ENCODE data around the gene TFB1M. TPM values are rescaled to one million over a fixed set of nuclear protein-coding genes. Genes with fewer than 3 reads are reported as not detected.
A peak's percentile ranks its signal among the peaks of the same experiment; 100 is the strongest.
"Not testable (repeated sequence)": the region's sequence is repeated elsewhere in the genome, so short reads cannot be mapped to it uniquely, and the experiment has no call there.

TFB1M gene
- polyA plus RNA-seq, 1 donor from 2014 or later = 13.3 TPM

DNA sequence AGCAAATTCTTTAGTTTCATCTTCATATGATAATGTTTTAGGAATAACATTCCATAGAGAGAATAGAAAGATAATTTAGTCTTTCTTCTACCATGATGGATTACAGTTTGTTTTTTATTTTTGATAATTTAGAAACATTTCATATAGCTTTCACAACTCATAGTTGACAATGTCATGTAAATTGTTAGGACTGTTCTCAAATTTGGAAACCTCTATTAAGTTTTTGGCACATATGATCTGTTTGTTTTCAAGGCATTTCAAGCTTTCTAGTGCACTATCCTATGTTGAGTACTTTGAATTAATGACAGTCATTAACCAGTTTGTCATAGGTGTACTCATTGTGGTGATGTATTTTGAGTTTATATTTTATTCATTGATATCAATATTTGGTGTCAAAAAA is 10.7 kb upstream of the TFB1M start:
- Mint-ChIP-seq H3K4me1 (peaks cover 7 to 9% (median 7%) of the 10 kb centered on the region in 3 donors), H3K9me3 (no peaks in the 10 kb centered on the region), H3K27me3 (no peaks in the 10 kb centered on the region), H3K36me3 (no peaks in the 10 kb centered on the region), H3K27ac (no peak overlapping the region), H3K4me3 (no peak overlapping the region)

GRCh38 chr6:155324172-155324571 is 9.9 kb upstream of the TFB1M start:
- H3K4me1 Mint-ChIP-seq = peaks cover 13 to 15% (median 14%) of the 10 kb centered on the region in 3 donors
- no peaks in the 10 kb centered on the region for H3K27me3 Mint-ChIP-seq
- H3K4me3 Mint-ChIP-seq = no peak overlapping the region
- no peaks in the 10 kb centered on the region for H3K36me3 Mint-ChIP-seq
- no peak overlapping the region for H3K27ac Mint-ChIP-seq
- no peaks in the 10 kb centered on the region for H3K9me3 Mint-ChIP-seq

- H3K27me3 Mint-ChIP-seq = no peaks in the 10 kb centered on the region
- H3K4me3 Mint-ChIP-seq = peak overlapping the region in 2 of 4 donors; percentile 9 to 80
- H3K27ac Mint-ChIP-seq = peak overlapping the region in 1 of 3 donors; percentile 3
- no peaks in the 10 kb centered on the region for H3K36me3 Mint-ChIP-seq
- no peaks in the 10 kb centered on the region for H3K9me3 Mint-ChIP-seq
- H3K4me1 Mint-ChIP-seq = peaks cover 12 to 18% (median 15%) of the 10 kb centered on the region in 3 donors
These were observed 5.6 kb upstream of the TFB1M start for GRCh38 chr6:155319902-155320301.

DNA sequence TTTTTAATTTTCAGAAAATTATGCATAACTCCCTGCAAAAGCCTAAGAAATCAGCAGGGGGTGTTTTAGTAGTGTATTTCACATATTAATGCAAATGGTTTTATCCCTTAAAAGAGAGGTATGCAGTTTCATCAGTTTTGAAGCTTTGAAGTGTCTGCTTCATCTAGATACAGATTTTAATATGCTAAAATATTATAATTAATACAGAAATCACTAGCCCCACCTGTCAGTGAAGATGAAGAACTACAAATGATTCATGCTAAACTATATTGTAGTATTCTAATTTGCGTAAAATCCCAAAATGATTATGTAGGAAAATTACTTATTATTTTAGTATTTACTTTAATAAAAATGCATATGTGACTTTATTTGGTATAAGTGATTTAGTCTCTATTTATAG is 2.9 kb upstream of the TFB1M start:
- H3K36me3 Mint-ChIP-seq = no peaks in the 10 kb centered on the region
- H3K9me3 Mint-ChIP-seq = no peaks in the 10 kb centered on the region
- peak overlapping the region in 1 of 4 donors; percentile 69 for H3K4me3 Mint-ChIP-seq
- peaks cover 16 to 27% (median 24%) of the 10 kb centered on the region in 3 donors for H3K4me1 Mint-ChIP-seq
- no peaks in the 10 kb centered on the region for H3K27me3 Mint-ChIP-seq
- no peak overlapping the region for H3K27ac Mint-ChIP-seq

DNA sequence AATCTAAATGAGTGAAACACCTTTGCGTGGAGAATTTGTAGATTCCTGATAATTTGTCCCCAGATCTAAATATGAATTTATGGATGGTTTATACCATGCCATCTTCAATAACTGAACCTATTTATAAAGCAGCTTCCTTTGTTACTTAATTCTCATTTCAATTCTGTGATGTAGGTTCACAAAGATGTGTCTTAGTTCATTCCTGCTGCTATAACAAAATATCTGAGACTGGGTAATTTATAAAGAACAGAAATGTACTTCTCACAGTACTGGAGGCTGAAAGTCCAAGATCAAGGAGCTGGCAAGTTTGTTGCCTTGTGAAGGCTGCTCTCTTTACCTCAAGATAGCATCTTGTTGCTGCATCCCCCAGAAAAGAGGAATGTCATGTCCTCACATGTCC is 2.1 kb upstream of the TFB1M start:
- Mint-ChIP-seq H3K36me3 (no peaks in the 10 kb centered on the region), H3K4me1 (peaks cover 19 to 27% (median 26%) of the 10 kb centered on the region in 3 donors), H3K4me3 (peak overlapping the region in 1 of 4 donors; percentile 69), H3K9me3 (no peaks in the 10 kb centered on the region), H3K27ac (no peak overlapping the region), H3K27me3 (no peaks in the 10 kb centered on the region)

- H3K27ac Mint-ChIP-seq = peak overlapping the region; percentile 87 to 98 (median 98)
- peaks cover under 1% of the 10 kb centered on the region for H3K36me3 Mint-ChIP-seq
- peaks cover 18 to 27% (median 24%) of the 10 kb centered on the region in 3 donors for H3K4me1 Mint-ChIP-seq
- no peaks in the 10 kb centered on the region for H3K9me3 Mint-ChIP-seq
- H3K4me3 Mint-ChIP-seq = peak overlapping the region; percentile 90 to 98 (median 95)
- no peaks in the 10 kb centered on the region for H3K27me3 Mint-ChIP-seq
These were observed 1.2 kb upstream of the TFB1M start for GRCh38 chr6:155315516-155315871.

DNA sequence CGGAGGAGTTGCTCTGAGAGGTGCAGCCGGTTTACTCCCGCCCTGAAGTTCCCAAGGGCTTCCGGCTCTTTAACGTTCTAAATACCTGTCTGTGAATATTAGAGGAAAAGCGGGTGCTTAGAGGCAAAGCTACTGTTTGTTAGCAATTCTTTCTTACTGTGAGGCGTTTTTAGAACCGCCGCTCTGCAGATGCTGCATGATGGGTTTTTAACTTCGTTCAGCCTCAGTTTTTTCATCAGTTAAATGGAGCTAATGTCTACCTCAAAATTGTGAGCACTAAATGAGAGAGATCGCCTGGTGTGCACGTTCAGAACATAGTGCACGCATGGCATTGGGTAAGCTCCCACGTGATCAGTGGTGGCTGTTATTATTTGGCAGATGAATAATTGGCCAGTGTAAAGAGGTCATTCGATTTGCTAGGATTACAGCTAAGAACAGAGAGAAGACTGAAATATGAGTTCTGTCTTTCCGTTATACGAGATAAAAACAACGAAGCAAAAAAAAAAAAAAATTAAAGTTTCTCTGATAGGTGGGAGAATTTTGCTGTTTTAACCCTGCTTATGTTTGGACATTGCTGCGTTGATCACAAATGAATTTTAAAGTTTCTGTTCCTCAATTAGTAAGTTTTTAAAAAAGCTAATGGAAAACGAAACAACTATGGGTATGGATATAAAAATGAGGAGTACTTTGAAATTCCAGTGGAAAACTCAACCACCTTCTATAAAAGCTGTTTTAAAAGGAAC is 660 bp upstream of the TFB1M start:
- H3K36me3 Mint-ChIP-seq = peaks cover 5% of the 10 kb centered on the region
- H3K27me3 Mint-ChIP-seq = no peaks in the 10 kb centered on the region
- H3K9me3 Mint-ChIP-seq = no peaks in the 10 kb centered on the region
- peak overlapping the region; percentile 90 to 98 (median 95) for H3K4me3 Mint-ChIP-seq
- peak overlapping the region; percentile 87 to 98 (median 98) for H3K27ac Mint-ChIP-seq
- H3K4me1 Mint-ChIP-seq = peaks cover 16 to 24% (median 19%) of the 10 kb centered on the region in 3 donors

DNA sequence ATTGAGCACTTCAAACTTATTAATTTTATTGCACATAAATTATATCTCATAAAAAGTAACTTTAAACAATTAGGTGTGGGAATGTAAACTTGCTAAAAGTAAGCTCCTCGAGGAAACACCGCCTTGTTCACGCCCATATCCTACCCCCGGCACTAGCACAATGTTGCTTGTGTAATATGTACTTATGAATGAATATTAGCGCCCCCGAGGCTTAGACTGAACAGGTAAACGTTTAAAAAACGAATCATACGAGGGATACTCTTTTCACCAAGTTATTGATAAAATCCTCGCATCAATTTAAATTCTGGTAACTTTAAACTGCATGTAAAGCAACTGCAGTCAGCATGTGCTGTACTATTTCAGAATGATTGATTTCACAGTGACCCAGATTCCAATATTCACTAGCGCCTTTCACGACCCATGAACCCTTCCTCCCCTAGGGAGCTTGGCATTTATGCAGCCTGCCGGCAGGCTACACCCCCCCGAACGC is 637 bp downstream of the TFB1M start:
- H3K27ac Mint-ChIP-seq = peak overlapping the region; percentile 87 to 98 (median 98)
- peaks cover 10 to 23% (median 18%) of the 10 kb centered on the region in 3 donors for H3K4me1 Mint-ChIP-seq
- H3K27me3 Mint-ChIP-seq = no peaks in the 10 kb centered on the region
- H3K36me3 Mint-ChIP-seq = peaks cover 7% of the 10 kb centered on the region
- H3K9me3 Mint-ChIP-seq = no peaks in the 10 kb centered on the region
- H3K4me3 Mint-ChIP-seq = peak overlapping the region; percentile 90 to 98 (median 95)

DNA sequence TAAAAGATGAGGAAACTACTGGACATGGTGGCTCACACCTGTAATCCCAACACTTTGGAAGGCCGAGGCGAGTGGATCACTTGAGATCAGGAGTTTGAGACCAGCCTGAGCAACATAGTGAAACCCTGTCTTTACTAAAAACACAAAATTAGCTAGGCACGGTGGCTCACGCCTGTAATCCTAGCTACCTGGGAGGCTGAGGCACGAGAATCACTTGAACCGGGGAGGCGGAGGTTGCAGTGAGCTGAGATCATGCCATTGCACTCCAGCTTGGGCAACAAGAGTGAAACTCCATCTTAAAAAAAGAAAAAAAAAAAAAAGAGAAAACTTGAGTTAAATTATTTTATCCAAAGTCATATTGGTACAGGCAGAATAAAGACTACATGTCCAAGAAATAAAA is 1.3 kb downstream of the TFB1M start:
- H3K36me3 Mint-ChIP-seq, H3K27me3 Mint-ChIP-seq, H3K9me3 Mint-ChIP-seq: not testable (repeated sequence)
- peak overlapping the region in 3 of 4 donors; percentile 46 to 93 (median 90) for H3K4me3 Mint-ChIP-seq
- peaks cover 10 to 23% (median 18%) of the 10 kb centered on the region in 3 donors for H3K4me1 Mint-ChIP-seq
- H3K27ac Mint-ChIP-seq = peak overlapping the region in 2 of 3 donors; percentile 53 to 64

DNA sequence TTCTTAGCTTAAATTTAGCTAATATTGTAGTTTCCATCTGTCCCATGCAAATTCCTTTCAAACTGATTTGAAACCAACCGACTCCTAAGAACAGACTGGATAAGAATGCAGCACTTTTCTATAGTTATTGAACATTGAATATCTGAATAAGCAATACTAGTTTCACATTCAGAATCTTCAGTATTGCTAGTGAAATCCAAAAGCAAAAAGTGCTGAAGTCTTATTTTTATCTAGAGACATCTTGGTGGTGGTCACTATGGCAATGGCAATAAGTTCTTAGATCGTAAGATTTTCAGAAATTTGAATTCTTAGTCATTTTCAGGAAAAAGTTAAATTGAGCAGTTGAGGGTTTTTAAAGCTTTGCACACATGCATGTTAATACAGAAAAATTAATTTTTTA is 2.7 kb downstream of the TFB1M start:
- Mint-ChIP-seq H3K27ac (peak overlapping the region in 1 of 3 donors; percentile 71), H3K36me3 (peaks cover 7% of the 10 kb centered on the region), H3K4me3 (peak overlapping the region in 1 of 4 donors; percentile 90), H3K27me3 (no peaks in the 10 kb centered on the region), H3K4me1 (peaks cover 9 to 23% (median 21%) of the 10 kb centered on the region in 3 donors), H3K9me3 (no peaks in the 10 kb centered on the region)

DNA sequence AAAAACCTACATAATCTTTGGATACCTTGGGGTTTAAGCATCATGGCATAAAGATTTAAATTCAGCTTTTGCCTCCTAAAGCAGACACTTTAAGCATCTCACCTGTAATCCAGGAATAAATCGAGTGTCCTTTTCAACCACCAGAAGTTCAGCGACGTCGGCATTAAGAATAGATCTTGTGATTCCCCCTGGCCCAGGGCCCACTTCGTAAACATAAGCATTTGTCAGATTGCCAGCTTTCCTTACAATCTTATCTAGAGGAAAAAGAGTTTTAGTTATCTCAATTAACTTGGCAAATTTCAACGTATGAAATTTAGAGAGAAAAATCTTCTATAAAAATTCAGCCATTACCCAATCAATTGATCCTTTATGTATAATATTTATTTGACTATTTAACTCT is 3.2 kb downstream of the TFB1M start:
- H3K4me3 Mint-ChIP-seq = no peak overlapping the region
- H3K27me3 Mint-ChIP-seq = no peaks in the 10 kb centered on the region
- H3K36me3 Mint-ChIP-seq = peaks cover 8% of the 10 kb centered on the region
- no peak overlapping the region for H3K27ac Mint-ChIP-seq
- no peaks in the 10 kb centered on the region for H3K9me3 Mint-ChIP-seq
- peaks cover 9 to 23% (median 20%) of the 10 kb centered on the region in 3 donors for H3K4me1 Mint-ChIP-seq

DNA sequence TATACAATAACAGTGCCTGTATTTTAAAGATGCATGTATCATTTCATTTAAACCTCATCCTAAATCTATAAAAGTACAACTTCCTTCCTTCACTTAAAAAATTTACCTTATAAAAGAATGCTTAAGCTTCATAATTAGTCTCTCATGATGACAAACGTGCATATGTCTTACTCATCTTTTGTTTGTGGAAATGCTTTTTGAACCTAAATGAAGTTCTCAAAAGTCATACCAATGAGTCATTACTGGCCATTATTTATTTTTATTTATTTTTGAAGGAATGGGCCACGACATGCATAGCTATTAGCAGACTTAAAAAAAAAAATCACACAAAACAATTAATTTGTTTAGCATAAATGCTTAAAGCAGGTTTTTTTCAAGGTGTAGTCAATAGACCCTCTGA is 3.7 kb downstream of the TFB1M start:
- Mint-ChIP-seq H3K4me1 (peaks cover 9 to 23% (median 19%) of the 10 kb centered on the region in 3 donors), H3K27ac (peak overlapping the region in 1 of 3 donors; percentile 2), H3K36me3 (peaks cover 8% of the 10 kb centered on the region), H3K4me3 (peak overlapping the region in 1 of 4 donors; percentile 61), H3K27me3 (no peaks in the 10 kb centered on the region), H3K9me3 (no peaks in the 10 kb centered on the region)

GRCh38 chr6:155309150-155309549 is 5.1 kb downstream of the TFB1M start:
- Mint-ChIP-seq H3K36me3 (peaks cover 11% of the 10 kb centered on the region), H3K9me3 (no peaks in the 10 kb centered on the region), H3K4me1 (peaks cover 11 to 15% (median 13%) of the 10 kb centered on the region in 3 donors), H3K27ac (peak overlapping the region in 1 of 3 donors; percentile 21), H3K27me3 (no peaks in the 10 kb centered on the region), H3K4me3 (peak overlapping the region in 1 of 4 donors; percentile 73)

- no peak overlapping the region for H3K4me3 Mint-ChIP-seq
- H3K4me1 Mint-ChIP-seq = peaks cover 5 to 8% (median 7%) of the 10 kb centered on the region in 3 donors
- H3K27ac Mint-ChIP-seq = no peak overlapping the region
- H3K9me3 Mint-ChIP-seq = no peaks in the 10 kb centered on the region
- no peaks in the 10 kb centered on the region for H3K27me3 Mint-ChIP-seq
- peaks cover 15% of the 10 kb centered on the region for H3K36me3 Mint-ChIP-seq
These were observed 7.3 kb downstream of the TFB1M start for GRCh38 chr6:155306958-155307357.

- H3K27ac Mint-ChIP-seq = no peak overlapping the region
- H3K36me3 Mint-ChIP-seq = peaks cover 12% of the 10 kb centered on the region
- H3K4me1 Mint-ChIP-seq = peaks cover 0 to 3% (median 2%) of the 10 kb centered on the region in 3 donors
- no peaks in the 10 kb centered on the region for H3K9me3 Mint-ChIP-seq
- no peaks in the 10 kb centered on the region for H3K27me3 Mint-ChIP-seq
- no peak overlapping the region for H3K4me3 Mint-ChIP-seq
These were observed 10.9 kb downstream of the TFB1M start for GRCh38 chr6:155303361-155303870.
